SK-N-MC (cell line): ENCODE data around the gene ZNF267.
"Not testable (repeated sequence)": the region's sequence is repeated elsewhere in the genome, so short reads cannot be mapped to it uniquely, and the experiment has no call there.

ENCODE experiments used
- EZH2 ChIP-seq: fragments of 200-600 bp; sonication (generic); IDR thresholded peaks from one replicate; pipeline ENCODE4 v1.6.1; 2017; ENCODE audit warnings: antibody characterized with exemption
- POLR2AphosphoS5 ChIP-seq: IDR thresholded peaks from 2 replicates; pipeline ENCODE4 v1.6.1; 2012; ENCODE audit warnings: mild to moderate bottlenecking, low read depth, low read length, borderline replicate concordance

DNA sequence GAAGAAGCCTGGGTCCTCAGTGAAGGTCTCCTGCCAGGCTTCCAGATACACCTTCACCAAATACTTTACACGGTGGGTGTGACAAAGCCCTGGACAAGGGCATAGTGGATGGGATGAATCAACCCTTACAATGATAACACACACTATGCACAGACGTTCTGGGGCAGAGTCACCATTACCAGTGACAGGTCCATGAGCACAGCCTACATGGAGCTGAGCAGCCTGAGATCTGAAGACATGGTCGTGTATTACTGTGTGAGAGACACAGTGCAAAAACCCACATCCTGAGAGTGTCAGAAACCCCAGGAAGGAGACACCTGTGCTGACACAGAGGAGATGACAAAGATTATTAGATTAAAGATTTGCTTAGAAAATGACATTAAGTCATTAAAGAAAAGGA lies 78.6 kb downstream of the ZNF267 start:
- not testable (repeated sequence) for TF ChIP-seq POLR2AphosphoS5, EZH2
